HepG2 (cell line): Measurements from ENCODE around the gene MAPK4. TPM values are rescaled to one million over a fixed set of nuclear protein-coding genes. Genes with fewer than 3 reads are reported as not detected.

Experiments used
- ATAC-seq: fragments of 200-7000 bp; cut with Tn5 transposase; 3 replicates; pipeline ENCODE4 v1.9.1; 2020; ENCODE audit warnings: mild to moderate bottlenecking, moderate library complexity
- BruUV-seq: library from RNA; stranded (reverse); fragments of 400-500 nt; replicated peaks from 2 replicates; lab custom pipeline; 2021; lab: Mats Ljungman, UMichigan
- CTCF ChIA-PET: fragments of 300-600 bp; formaldehyde crosslinking; extraction: SDS; loops from one replicate; lab custom pipeline; 2021; ENCODE audit warnings: low total read pairs, inconsistent platforms, low intra/inter-chr PET ratio; lab: Yijun Ruan, JAX
- POLR2A ChIA-PET: fragments of 350-600 bp; sonication (Branson Sonifier 250); formaldehyde crosslinking; loops from one replicate; lab custom pipeline; 2020; ENCODE audit warnings: antibody characterized with exemption, inconsistent platforms; lab: Yijun Ruan, JAX
- DNase-seq: peaks from one replicate; pipeline ENCODE4 v3.0.0-alpha.2; 2015; ENCODE audit warnings: low spot score
- FAIRE-seq: peaks from 3 replicates; lab custom pipeline; 2011; peaks lifted over from hg19 to GRCh38; lab: Jason Lieb, UNC
- H2AFZ ChIP-seq: one replicate; pipeline ENCODE4 v1.6.1; 2011; ENCODE audit warnings: low read length, inconsistent platforms
- H3K27ac ChIP-seq: fragments of 300-600 bp; 3 replicates; pipeline ENCODE4 v1.8.0; 2011; ENCODE audit warnings: mixed run types, mild to moderate bottlenecking, mixed read lengths, low read length, inconsistent platforms; ENCODE audit not compliant: insufficient read depth; ENCODE audit errors: extremely low read length
- H3K27me3 ChIP-seq, 2 experiments: fragments of 200-600 bp in 1 of 2; 2 replicates in 1 of 2; 3 replicates in 1 of 2; pipeline versions ENCODE4 v1.6.0 to v1.8.0; 2011; ENCODE audit warnings: low read length in 2 of 2, mild to moderate bottlenecking in 2 of 2, moderate library complexity in 2 of 2, inconsistent platforms in 1 of 2; ENCODE audit not compliant: insufficient read depth in 2 of 2, control insufficient read depth in 1 of 2
- H3K36me3 ChIP-seq, 2 experiments: fragments of 200-600 bp in 1 of 2; replicated peaks in 1 of 2; 2 replicates in 1 of 2; 3 replicates in 1 of 2; pipeline versions ENCODE4 v1.5.1 to v1.8.0; 2011; ENCODE audit warnings: low read length in 2 of 2, inconsistent platforms in 1 of 2; ENCODE audit not compliant: insufficient read depth in 2 of 2, control insufficient read depth in 1 of 2
- H3K4me1 ChIP-seq: 2 replicates; pipeline ENCODE4 v1.5.1; 2012; ENCODE audit warnings: low read length, inconsistent platforms; ENCODE audit not compliant: insufficient read depth
- H3K4me2 ChIP-seq: 2 replicates; pipeline ENCODE4 v1.6.0; 2011; ENCODE audit warnings: low read depth, low read length, inconsistent platforms
- H3K4me3 ChIP-seq, 3 experiments: fragments of 200-600 bp in 1 of 3; sonication (generic), shearing (Covaris generic) in 1 of 3; replicated peaks in 1 of 3; 2 replicates each; pipeline ENCODE4 v1.5.1; 2011 to 2016; ENCODE audit warnings: low read length in 3 of 3, inconsistent platforms in 2 of 3, low read depth in 2 of 3, mild to moderate bottlenecking in 2 of 3, control low read depth in 1 of 3, mixed read lengths in 1 of 3; ENCODE audit not compliant: insufficient read depth in 1 of 3
- H3K79me2 ChIP-seq: one replicate; pipeline ENCODE4 v1.6.1; 2011; ENCODE audit warnings: low read length, inconsistent platforms; ENCODE audit not compliant: insufficient read depth
- H3K9ac ChIP-seq: 2 replicates; pipeline ENCODE4 v1.6.0; 2011; ENCODE audit warnings: mild to moderate bottlenecking, low read depth, low read length, inconsistent platforms; ENCODE audit not compliant: insufficient read depth
- H3K9me3 ChIP-seq: 2 replicates; pipeline ENCODE4 v1.5.1; 2012; ENCODE audit warnings: mild to moderate bottlenecking, low read length
- H4K20me1 ChIP-seq: 2 replicates; pipeline ENCODE4 v1.6.0; 2011; ENCODE audit warnings: inconsistent platforms, mild to moderate bottlenecking, low read length, moderate library complexity; ENCODE audit not compliant: insufficient read depth
- AGO1 ChIP-seq: fragments of 200-400 bp; formaldehyde crosslinking; IDR thresholded peaks from 2 replicates; pipeline ENCODE4 v1.6.1; 2017; ENCODE audit warnings: mild to moderate bottlenecking, low read depth, low read length, moderate library complexity; ENCODE audit not compliant: poor library complexity, severe bottlenecking
- BCL3 ChIP-seq: sonication (generic); formaldehyde crosslinking; IDR thresholded peaks from 2 replicates; pipeline ENCODE4 v1.5.1; 2020; ENCODE audit warnings: mild to moderate bottlenecking, missing genetic modification reagents, moderate library complexity
- ETV5 ChIP-seq: IDR thresholded peaks from 2 replicates; pipeline ENCODE4 v1.6.1; 2018; ENCODE audit warnings: missing biosample characterization, missing genetic modification reagents, inconsistent platforms, borderline replicate concordance
- NR2C2 ChIP-seq: sonication (generic); formaldehyde crosslinking; IDR thresholded peaks from 2 replicates; pipeline ENCODE4 v1.4.0; 2020; ENCODE audit warnings: missing genetic modification reagents, mild to moderate bottlenecking, moderate library complexity, borderline replicate concordance
- SKI ChIP-seq: fragments of 450-650 bp; IDR thresholded peaks from one replicate; pipeline ENCODE4 v1.6.1; 2018; ENCODE audit warnings: mild to moderate bottlenecking; ENCODE audit not compliant: partially characterized antibody
- SMAD9 ChIP-seq: sonication (generic); formaldehyde crosslinking; IDR thresholded peaks from 2 replicates; pipeline ENCODE4 v1.5.1; 2020; ENCODE audit warnings: mild to moderate bottlenecking, missing genetic modification reagents
- TGIF2 ChIP-seq: IDR thresholded peaks from 2 replicates; pipeline ENCODE4 v1.6.1; 2016; ENCODE audit warnings: control low read depth, missing compliant biosample characterization
- TSC22D2 ChIP-seq: sonication (generic); formaldehyde crosslinking; IDR thresholded peaks from 2 replicates; pipeline ENCODE4 v1.5.1; 2020; ENCODE audit warnings: missing genetic modification reagents, mild to moderate bottlenecking, borderline replicate concordance
- ZFAT ChIP-seq: sonication (generic); formaldehyde crosslinking; conservative IDR thresholded peaks from 2 replicates; pipeline ENCODE4 v1.8.1; 2023; ENCODE audit warnings: missing genetic modification reagents, inconsistent platforms
- ZNF10 ChIP-seq: sonication (generic); formaldehyde crosslinking; IDR thresholded peaks from 2 replicates; pipeline ENCODE4 v1.4.0; 2020; ENCODE audit warnings: mild to moderate bottlenecking, low read depth, missing genetic modification reagents, borderline replicate concordance
- ZNF124 ChIP-seq: sonication (generic); formaldehyde crosslinking; IDR thresholded peaks from 2 replicates; pipeline ENCODE4 v1.4.0; 2020; ENCODE audit warnings: missing genetic modification reagents
- ZNF367 ChIP-seq: sonication (generic); formaldehyde crosslinking; IDR thresholded peaks from 2 replicates; pipeline ENCODE4 v1.4.0; 2020; ENCODE audit warnings: missing genetic modification reagents, borderline replicate concordance
- ZNF460 ChIP-seq: sonication (generic); formaldehyde crosslinking; IDR thresholded peaks from 2 replicates; pipeline ENCODE4 v1.5.1; 2020; ENCODE audit warnings: missing genetic modification reagents, mild to moderate bottlenecking, borderline replicate concordance
- ZNF572 ChIP-seq: sonication (generic); formaldehyde crosslinking; IDR thresholded peaks from 2 replicates; pipeline ENCODE4 v1.5.1; 2020; ENCODE audit warnings: mild to moderate bottlenecking, missing genetic modification reagents
- ZNF589 ChIP-seq: sonication (generic); formaldehyde crosslinking; conservative IDR thresholded peaks from 2 replicates; pipeline ENCODE4 v1.8.0; 2022; ENCODE audit warnings: mild to moderate bottlenecking, moderate library complexity, missing genetic modification reagents
- ZNF816 ChIP-seq: sonication (generic); formaldehyde crosslinking; IDR thresholded peaks from 2 replicates; pipeline ENCODE4 v1.8.0; 2022; ENCODE audit warnings: missing genetic modification reagents, mild to moderate bottlenecking, borderline replicate concordance
- ZSCAN29 ChIP-seq: sonication (generic); formaldehyde crosslinking; conservative IDR thresholded peaks from 2 replicates; pipeline ENCODE4 v1.4.0; 2020; ENCODE audit warnings: mild to moderate bottlenecking, missing genetic modification reagents
- WGBS: methylation state at CpG from one replicate; pipeline ENCODE4 v1.1.6; 2017; ENCODE audit warnings: low lambda C conversion rate; 5-methylcytosine and 5-hydroxymethylcytosine counted together
- in situ Hi-C: cut with HindIII; loops from 2 replicates; pipeline ENCODE4 v1.10.0; 2017; ENCODE audit warnings: low pct_unique_long_range_greater_than_20kb; ENCODE audit not compliant: extremely low pct_ligation_motif_present
- intact Hi-C: fragments of 100-400 bp; cut with micrococcal nuclease; formaldehyde crosslinking; loops from one replicate; pipeline ENCODE4 v1.10.0; 2022; ENCODE audit not compliant: unreplicated experiment
- polyA plus RNA-seq, 8 experiments: library from polyadenylated mRNA; depleted of rRNA in 3 of 8; stranded (reverse) in 7 of 8; unstranded in 1 of 8; fragments of >200 nt; fragmentation: Illumina TruSeq in 4 of 8; extraction: Trizol in 4 of 8; gene quantifications; 2 replicates each; pipeline versions ENCODE4 v1.2.1 to v1.2.3, GENCODE V29; 2011 to 2016; ENCODE audit warnings: low read depth in 4 of 8, missing spikeins in 1 of 8, mixed read lengths in 1 of 8; ENCODE audit not compliant: insufficient read depth in 1 of 8
- total RNA-seq, 5 experiments: library from RNA; depleted of rRNA; stranded (reverse); fragments of >200 nt; fragmentation: Illumina TruSeq; extraction: Trizol; gene quantifications; 2 replicates each; pipeline ENCODE4 v1.2.3, GENCODE V29; 2016; ENCODE audit warnings: low read depth in 1 of 5

The MAPK4 gene
- total and polyA plus RNA-seq, 2 of the 13 experiments (the other 11 are each of a cell fraction or from before 2014, with no cell fraction given): not detected

- Histone ChIP-seq H3K79me2 (no peaks in the 10 kb centered on the region), H3K27ac (no peak overlapping the region), H3K4me1 (no peaks in the 10 kb centered on the region), H4K20me1 (no peaks in the 10 kb centered on the region), H3K4me2 (no peak overlapping the region), H3K27me3 (no peaks in the 10 kb centered on the region; a peak in 1 of 5 replicates), H3K9ac (no peak overlapping the region), H2AFZ (no peak overlapping the region), H3K4me3 (no peak overlapping the region), H3K36me3 (no peaks in the 10 kb centered on the region), H3K9me3 (no peaks in the 10 kb centered on the region)
- no TSS peak for BruUV-seq
- ATAC-seq (no peak), FAIRE-seq (no peak), DNase-seq (no peak)
- ChIA-PET CTCF (no interaction called here), POLR2A (no interaction called here)
- in situ Hi-C loops: no loop called here
- no peak for TF ChIP-seq ZNF367 (CRISPR knock-in tag)
- TF ChIP-seq TGIF2 (CRISPR knock-in tag): no peak
- TF ChIP-seq NR2C2 (CRISPR knock-in tag): no peak
- TF ChIP-seq ZNF124 (CRISPR knock-in tag): no peak
- no peak for TF ChIP-seq ZNF572 (CRISPR knock-in tag)
- TF ChIP-seq AGO1: no peak
- no peak for TF ChIP-seq ZFAT (CRISPR knock-in tag)
- no peak for TF ChIP-seq ZNF460 (CRISPR knock-in tag)
- TF ChIP-seq SMAD9: no peak
- no peak for TF ChIP-seq ZNF816 (CRISPR knock-in tag)
- no peak for TF ChIP-seq ZSCAN29 (CRISPR knock-in tag)
- no peak for TF ChIP-seq ETV5
- no peak for TF ChIP-seq ZNF10 (CRISPR knock-in tag)
- TF ChIP-seq TSC22D2 (CRISPR knock-in tag): no peak
- TF ChIP-seq SKI: no peak
- TF ChIP-seq ZNF589 (CRISPR knock-in tag): no peak
- TF ChIP-seq BCL3 (CRISPR knock-in tag): no peak
- 38% methylated on average over 7 of the region's 7 CpGs for WGBS
- intact Hi-C loops: no loop called here
These were observed 197.5 kb downstream of the MAPK4 start for GRCh38 chr18:50757358-50757757.
